ENCODE results near the gene FNDC5.

The FNDC5 gene

DNA sequence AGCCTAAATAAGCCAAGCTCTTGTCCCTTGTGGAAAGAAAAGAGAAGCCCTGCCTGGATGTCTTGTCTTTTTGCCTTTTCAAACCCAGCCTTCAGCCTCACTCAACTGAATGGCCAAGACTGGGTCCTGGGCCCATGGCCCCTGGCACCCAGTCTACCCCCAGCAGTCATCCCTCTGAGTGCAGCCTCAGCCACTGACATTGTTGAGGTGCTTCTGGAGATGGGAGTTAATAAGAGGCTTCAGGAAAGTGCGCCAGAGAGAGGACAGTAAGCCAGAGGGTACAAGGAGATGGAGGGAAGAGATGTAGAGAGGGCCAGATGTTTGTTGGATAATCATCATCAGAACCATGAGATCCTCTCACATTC is 6.8 kb downstream of the FNDC5 start:
- DNase-seq: no peak

DNA sequence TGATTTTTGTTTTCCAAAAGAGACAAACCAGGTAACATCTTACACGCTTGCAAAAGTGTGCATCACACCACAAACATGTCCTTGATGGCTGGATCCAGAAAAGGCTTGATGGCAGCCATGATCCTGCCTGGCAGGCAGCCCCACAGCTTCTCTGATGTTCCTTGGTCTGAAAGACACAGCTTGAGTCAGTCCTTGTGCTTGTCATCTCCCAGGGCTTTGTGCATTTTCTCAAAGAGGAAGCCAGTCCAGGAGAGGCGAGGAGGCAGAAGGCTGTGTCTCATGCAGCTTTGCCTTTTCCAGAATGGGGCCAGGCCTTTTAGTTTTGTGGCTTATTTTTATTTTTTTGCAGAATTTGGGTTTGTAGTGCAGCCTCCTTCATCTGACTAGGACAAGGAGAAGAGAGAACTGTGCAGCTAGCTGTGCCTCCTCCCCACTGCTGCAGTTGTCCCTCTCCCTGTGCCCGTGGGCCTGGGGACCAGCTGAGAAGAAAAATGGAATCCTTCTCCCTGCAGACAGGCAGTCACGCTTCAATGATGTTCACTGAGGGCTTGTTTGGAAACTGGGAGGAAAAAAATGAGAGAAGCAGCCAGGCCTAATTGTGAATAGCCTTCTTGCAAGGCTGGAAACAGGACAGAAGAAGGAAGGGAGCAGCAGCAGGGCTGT is 7.4 kb downstream of the FNDC5 start:
- no peak for DNase-seq

DNA sequence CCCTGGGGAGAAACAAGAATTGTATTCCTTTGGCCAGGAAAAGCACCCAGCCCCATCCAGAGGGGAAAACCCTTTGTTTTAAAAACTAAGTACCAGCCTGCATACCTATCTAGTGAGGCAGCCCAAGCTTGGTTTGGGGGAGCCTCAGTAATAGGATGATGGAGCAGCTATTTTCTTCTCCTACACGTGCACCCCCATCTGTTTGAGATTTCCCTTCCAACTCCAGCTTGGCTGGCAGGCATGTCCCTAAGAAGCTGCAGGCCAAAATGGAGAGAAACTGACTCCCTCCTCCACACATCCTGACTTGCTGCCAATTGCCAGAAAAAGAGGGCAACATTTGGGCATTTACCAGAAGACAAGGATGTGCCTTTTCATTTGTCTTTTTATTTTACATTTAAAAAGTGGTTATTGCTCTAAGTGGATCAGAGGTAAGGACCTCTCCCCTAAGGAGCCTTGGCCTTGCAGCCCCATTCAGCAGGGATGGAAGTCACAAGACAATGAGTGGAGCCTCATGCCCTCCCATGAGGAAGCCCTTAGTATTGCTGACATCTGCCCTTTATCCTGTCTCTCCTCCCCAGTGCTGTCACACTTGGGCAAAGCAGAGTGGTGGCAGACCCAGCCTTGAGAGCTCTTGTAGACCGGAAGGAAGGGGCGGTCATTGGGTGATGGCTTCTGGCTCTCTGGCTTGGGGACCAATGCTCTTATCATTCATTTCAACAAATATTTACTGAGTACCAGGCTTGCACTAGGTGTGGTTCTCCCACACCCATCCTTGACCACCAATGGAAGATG is 8.6 kb downstream of the FNDC5 start:
- no peak for DNase-seq

DNA sequence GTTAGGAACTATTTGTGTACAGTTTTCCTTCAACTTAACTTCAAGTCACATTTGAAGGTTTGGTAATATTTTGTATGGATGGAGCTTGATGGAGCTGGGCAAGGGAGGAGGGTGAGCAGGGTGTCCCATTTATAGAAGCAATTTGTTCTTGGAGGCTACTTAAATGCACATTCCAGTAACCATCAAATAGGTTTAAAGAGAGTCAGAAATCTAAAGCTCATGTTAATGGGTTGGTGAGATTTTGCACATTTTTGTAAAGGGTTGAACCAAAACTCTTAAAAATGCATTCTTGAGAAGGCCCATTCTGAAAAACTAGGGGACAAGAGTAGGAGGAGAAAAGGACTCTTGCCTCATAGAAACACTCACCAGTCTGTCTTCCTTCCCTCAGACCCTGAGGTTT is 10.1 kb downstream of the FNDC5 start:
- no peak for DNase-seq

DNA sequence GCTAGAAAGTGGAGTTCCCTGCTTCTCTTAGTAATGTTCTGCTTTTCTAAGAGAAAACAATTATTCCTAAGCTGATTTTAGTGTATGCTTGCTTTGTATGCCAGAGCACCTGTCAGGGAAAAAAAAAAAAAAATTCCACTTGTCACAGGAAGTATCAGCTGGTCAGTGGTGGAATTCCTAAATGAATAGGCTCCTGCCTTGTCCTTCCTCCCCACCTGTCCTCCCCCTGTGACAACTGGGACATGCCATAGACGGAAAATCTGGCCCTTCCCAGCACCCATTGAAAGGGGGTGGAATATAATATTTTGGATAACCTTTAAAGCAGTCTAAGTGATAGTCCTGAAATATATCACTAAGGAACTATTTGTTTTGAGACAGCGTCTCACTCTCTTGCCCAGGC is 10.8 kb downstream of the FNDC5 start:
- no peak for DNase-seq

DNA sequence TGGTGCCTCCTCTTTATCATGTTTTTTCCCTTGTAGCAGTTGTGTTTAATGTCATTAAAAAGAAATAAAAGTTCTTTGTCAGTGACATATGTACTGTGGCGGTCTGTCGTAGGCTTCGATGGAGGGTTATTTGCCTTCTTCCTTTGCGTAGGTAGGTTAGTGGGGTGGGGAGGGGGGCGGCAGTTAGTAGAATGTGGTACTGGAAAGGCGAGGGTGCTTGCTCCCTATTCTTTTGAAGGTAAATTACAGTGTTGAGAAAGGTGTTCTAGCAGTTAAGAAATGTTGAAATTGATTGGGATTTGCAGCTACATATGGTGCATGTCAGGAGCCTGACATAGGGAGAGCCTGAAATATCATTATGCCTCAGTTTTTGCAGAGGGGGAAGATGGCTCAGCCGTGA is 11.9 kb downstream of the FNDC5 start:
- DNase-seq: no peak

DNA sequence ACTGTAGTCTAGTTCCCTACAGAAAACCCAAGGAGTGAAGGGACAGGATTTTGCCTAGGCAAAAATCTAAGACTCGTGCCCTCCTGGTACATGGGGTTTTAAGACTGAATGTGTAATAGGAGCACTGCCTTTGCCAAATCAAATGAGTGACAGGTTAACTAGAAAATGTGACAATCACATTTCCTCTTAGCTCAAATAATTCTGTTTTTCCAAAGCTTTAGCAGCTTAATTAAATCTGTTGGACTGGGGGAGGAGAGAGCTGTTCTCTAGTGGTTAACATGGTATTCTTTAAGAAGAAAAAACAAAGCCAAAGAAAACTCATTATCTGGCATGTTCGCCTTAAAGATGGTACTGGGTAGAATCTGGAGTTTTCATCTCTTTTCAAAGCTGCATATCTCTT is 12.6 kb downstream of the FNDC5 start:
- DNase-seq: no peak

DNA sequence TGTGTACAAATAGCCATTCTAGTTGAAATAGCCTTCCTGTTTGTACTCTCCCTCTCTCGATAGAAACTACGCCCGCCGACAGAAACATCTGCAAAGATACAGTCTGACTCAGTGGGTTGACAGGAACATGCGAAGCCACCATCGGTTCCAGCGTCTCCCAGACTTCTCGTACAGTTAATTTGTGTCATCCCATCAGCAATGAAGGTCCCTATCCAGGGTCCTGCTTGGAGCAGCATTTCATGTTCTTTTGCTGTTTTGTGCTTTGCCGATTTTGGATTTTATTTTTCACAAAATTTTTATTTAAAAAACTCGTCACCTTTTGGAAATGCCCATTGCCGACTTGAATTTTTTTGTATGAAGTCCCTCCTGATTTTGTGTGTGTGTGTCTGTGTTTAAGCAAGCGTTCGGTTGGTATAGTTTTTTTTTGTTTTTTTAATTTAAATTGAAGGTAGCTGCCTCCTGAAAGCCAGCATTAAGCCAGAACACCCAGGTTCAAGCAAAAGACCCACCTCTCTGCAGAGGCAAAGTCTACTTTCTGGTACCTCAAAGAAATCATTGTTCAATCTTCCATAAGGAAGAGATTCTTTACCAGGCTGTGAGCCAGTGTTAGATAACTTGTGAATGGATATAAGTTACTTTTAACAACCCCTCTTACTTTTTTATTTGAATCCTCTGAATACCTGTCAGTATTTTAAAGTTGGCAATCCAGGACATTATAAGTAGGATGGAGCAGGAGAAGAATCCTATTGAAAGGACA is 14.7 kb downstream of the FNDC5 start:
- no peak for DNase-seq

DNA sequence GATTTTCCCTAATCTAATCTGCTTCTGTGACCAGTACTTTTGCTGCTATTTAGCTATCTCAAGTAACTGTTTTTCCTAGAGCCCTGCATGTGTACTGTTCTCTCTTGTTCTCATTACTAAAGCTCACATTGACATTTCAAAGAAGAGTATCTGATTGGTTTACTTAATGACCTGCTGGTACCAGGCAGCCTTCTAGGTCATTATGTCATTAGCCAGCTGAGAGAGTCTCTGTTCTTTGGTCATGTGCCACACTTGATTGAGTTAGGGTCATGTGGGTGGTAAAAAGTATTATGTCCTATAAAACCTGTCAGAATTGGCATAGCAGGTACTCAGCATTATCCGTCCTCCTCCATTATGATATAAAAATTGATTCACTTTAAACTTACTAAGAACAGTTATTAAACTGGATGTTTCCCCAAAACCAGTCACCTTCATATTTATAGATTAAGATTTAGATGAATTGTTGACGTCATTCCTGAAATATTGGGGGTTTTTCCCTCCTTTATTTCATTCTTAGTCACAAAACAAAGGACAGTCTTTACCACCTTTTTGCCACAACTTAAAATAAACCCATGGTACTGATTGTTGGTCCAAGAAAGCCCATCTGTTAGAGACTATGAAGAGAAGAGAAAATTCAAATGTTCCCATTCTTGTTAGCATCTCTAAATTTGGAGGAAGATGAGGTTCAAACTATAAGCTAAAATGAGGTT is 22.2 kb downstream of the FNDC5 start:
- no peak for DNase-seq

DNA sequence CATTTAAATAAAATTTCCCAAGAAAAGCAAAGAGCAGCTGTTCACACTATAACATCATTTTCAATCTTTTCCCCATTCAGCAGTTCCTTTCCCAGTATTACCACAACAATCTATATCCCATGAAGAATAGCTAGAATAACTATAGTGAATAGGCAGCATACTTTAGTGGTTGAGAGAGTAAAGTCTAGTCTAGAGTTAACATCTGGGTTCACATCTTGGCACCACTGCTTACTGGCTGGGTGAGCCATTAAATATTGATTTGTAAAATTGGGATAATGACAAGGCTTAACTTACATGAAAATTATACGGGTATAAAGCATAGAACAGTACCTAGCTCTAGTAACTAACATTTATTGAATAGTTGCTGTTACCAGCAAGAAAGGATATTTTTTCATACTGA is 38.8 kb downstream of the FNDC5 start:
- DNase-seq: no peak

DNA sequence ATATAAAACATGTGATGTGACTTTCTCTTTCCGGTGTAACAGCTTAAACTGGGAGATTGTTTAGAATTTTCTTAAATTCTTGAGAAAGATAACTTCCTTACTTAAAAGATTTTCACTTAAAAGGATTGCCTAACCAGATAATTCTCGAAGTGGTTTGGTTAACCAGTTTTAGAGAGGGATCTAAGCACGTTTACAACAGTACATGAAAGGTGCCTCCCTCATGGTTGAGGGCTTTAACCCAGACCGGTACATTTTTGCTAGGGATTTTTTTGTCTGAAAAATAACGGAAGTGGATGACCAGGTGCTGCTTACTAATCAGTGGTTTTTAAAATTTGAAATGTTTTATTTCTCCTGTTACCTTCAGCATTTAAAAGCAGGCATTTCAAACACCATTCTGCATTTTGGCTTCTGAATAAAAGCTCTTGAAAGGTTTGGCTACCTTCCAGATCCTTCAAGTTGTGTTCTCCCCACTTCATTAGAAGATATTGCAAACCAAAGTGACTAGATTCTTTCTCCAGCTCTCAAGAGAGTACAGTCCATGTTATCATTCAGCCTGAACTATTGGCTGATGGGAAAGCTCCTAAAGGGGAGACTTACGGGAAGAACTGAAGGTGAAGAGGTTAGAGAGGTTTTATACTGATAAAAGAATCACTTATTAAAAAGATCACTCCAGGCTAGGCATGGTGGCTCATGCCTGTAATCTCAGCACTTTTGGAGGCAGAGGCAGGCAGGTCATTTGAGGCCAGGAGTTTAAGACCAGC is 40.4 kb downstream of the FNDC5 start:
- no peak for DNase-seq

DNA sequence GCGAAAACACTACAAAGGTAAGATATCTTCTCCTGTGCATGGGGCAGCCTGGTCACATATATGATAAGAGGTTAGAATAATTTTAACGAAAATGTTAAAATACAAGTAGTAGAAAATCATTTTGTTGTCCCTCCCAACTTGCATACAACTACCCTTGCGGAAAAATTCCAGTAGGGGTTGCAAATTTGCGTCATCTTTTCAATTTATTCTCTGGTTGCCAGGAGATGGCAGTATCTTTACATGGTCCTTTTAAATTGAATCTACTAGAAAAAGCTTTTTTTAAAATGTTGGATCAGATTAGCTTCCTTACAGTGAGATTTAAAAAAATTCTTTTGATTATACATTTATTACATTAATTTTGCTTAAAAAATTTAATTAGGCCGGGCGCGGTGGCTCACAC is 42.4 kb downstream of the FNDC5 start:
- no peak for DNase-seq

DNA sequence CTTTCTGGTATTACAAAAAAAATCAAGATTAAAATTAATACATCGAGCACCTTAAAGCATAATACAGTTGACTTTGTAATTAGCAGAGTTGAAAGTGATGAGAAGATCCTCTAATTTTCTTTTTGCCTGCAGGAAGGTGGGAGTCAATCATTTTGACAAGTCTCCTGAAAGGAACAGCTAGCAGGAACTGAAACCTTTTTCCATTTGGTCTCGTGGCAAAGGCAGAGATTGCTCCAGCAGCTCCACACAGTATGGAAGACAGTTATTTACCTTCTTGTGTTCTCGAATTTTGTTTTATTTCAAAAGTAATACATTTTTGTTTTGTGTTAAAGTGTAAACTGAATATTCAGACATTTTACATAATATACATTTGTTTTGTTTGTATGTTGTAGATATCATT is 45.5 kb downstream of the FNDC5 start:
- no peak for DNase-seq

DNA sequence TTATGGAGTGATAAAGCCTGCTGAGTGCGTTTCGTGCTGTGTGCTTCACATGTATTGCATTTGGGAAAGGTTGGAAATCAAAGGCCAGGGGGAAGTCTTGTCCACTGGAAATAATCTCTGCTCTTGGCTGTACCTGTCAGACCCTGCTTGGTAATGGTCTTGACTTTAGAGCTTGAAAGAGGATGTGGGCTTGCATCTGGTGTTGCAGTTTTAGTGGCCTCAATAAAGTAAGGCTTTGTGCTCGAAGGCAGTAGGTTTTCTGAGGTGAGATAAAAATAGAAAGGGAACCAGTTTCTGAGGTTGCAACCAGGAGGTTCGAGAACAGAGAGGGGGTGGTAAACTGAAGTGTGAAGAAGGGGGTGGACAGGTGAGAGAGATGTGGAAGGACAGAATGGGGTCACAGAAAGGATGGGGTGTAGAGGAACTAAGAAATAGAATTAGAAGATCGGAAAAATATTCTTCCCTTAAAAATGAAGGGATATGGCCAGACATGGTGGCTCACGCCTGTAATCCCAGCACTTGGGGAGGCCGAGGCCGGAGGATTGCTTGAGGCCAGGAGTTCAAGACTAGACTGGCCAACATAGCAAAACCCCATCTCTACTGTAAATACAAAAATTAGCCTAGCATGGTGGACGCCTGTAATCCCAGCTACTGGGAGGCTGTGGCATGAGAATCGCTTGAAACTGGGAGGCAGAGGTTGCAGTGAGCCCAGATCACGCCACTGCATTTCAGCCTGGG is 51.7 kb downstream of the FNDC5 start:
- no peak for DNase-seq

DNA sequence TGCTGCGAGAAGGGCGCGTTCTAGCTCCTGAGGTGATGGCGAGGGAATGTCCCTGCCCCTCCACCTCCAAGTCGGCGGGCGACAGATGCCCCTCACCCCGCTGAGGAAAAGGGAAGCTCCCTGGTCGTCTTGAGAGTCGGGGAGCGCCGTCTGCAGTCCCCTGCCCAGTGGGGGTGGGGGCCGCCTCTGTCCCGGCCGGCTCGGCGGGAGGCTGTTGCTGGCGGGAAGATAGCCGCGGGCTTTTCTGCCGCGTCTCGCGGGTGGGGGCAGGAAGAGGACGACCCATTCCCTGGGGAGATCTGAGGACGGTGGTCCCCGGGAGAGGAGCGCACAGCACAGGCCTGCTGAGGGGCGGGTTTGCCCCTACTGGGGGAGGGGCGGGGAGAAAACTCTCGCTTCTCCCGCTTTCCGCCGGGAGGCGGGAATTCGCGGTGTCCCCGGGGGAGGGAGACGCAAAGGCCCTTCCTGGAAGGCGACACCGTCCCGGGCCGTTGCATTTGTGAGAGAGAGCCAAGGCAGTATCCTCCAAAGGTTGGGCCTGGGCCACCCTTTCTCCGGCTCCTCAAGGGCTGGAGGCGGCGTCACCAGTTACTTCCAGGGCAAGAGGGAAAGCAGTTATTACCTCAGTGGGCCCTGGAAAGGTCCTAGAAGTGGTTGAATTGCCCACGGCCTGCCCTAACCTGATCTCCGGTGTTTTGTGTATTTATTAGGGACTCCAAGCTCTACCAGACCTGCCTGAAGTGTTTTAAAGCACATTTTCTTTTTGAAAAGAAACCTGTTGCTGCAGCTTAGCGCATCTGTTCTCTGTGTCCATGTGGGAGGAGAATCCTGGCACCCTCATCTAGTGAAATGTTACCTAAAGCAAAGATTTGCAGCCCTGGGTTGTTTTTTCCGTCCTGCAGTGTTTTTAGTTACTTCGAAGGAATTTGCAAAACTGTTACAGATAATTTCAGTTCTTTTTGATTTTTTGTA is 52.6 kb downstream of the FNDC5 start:
- DNase-seq: no peak

DNA sequence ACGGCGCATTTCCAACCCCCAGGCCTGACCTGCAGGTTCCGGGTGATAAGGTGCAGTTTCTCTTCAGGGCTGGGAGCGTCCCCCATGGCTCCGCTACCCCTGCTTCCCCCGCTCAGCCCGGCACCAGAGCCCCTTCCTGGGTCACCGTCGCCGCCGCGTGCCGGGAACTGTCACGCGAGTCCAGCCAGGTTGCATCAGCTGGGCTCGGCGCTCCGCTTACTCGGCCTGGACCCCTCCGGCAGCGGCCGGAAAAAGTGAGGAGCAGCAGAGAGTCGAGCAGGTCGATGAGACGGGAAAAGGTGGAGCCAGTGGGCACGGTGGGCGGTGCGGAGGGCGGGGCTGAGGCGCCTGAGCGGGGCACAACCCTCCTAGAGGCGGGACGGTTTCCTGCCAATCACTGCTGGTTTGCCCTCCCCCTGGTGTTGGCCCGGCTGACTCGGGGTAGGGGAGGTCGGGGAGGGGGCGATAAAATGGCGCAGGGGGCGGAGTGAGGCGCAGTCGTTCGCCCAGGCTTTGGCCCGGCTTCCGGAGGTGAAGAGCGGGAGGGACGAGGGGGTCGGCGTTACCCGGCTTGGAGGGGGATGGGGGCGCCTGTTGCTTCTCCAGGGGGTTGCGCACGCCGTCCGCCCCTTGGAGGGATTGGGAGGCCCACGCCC is 53.4 kb downstream of the FNDC5 start, which contains the start of the genes S100PBP and YARS1:
Gene S100PBP (plus strand): TSS at position 495 of the 656 bp plus-strand sequence. CDS start 8,447 bp downstream, outside the sequence.
Gene YARS1 (minus strand): TSS at position 200 of the 656 bp plus-strand sequence. CDS start 114 bp downstream, at position 86.
- DNase-seq: peak; percentile 99

DNA sequence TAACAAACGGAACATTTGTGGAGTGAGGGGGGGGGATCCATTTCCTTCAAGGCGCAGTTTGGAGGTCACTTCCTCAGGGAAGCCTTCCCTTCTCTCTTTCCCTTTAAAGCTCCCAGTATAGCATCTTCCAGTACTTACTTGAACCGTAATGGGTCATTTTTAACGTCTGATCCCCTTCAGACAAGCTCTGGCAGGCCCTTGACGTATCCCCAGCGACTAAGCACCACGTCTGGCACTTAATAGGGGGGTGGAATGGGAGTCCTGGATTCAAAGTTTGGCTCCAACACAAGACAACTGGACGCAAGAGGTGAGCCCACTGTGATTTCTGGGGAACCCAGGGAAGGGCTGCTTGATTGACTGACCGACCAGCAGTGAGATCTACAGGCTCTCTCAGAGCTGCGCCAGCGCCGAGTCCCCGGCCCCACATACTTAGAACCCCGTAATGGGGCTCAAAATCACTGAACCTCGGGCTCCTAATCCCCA is 54.0 kb downstream of the FNDC5 start:
- no peak for DNase-seq

DNA sequence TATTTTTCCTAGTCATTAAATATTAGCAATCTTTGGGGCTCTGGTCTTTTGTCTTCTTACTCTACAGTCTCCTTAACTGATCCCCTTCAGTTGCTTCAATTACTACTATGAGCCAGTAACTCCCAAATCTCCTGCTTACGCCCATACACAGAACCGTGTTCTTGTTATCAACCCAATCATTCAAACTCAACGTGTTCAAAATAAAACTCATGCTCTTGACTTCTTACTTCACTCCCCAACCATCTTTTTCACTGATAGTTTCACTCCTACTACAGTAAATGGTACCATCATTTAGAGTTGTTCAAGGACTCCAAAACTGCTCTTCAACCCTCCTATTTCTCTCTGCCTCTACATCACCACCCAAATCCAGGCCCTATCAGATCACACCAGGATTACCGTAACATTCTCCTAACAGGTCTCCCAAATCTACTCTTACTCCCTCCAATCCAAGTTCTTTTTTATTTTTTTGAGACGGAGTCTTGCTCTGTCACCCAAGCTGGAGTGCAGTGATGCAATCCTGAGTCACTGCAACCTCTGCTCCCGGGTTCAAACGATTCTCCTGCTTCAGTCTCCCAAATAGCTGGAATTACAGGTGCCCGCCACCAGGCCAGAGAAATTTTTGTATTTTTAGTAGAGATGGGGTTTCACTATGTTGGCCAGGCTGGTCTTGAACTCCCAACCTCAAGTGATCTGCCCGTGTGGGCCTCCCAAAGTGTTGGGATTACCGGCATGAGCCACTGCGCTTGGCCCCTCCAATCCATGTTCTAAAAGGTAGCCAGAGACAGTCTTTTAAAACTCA is 56.6 kb downstream of the FNDC5 start:
- DNase-seq: no peak

Data from stimulated activated naive CD4-positive, alpha-beta T cell treated with Interleukin-2 at 50 U/mL for 16 hours (primary cell).